H9 (cell line): ENCODE data around the gene THAP3. TPM values are rescaled to one million over a fixed set of nuclear protein-coding genes. Genes with fewer than 3 reads are reported as not detected.

ENCODE experiments used
- DNase-seq: peaks from one replicate; pipeline ENCODE4 v3.0.0-alpha.2; 2017
- H2AFZ ChIP-seq: one replicate; pipeline ENCODE4 v1.6.1; 2013; ENCODE audit warnings: mild to moderate bottlenecking, low read length, control low read depth, moderate library complexity
- H2AK5ac ChIP-seq: 2 replicates; pipeline ENCODE4 v1.6.1; 2013; ENCODE audit warnings: low read length, control low read depth, mixed read lengths; ENCODE audit not compliant: insufficient read length
- H2BK120ac ChIP-seq: one replicate; pipeline ENCODE4 v1.6.1; 2013; ENCODE audit warnings: low read depth, mild to moderate bottlenecking, low read length, control low read depth, inconsistent platforms; ENCODE audit not compliant: poor library complexity, severe bottlenecking
- H2BK12ac ChIP-seq: 2 replicates; pipeline ENCODE4 v1.6.1; 2013; ENCODE audit warnings: low read length, control low read depth, mixed read lengths, low read depth; ENCODE audit not compliant: insufficient read length
- H2BK15ac ChIP-seq: 2 replicates; pipeline ENCODE4 v1.6.1; 2013; ENCODE audit warnings: low read depth, low read length, control low read depth
- H2BK20ac ChIP-seq: one replicate; pipeline ENCODE4 v1.6.1; 2013; ENCODE audit warnings: low read depth, mild to moderate bottlenecking, low read length, control low read depth, inconsistent platforms; ENCODE audit not compliant: poor library complexity, severe bottlenecking
- H2BK5ac ChIP-seq: 2 replicates; pipeline ENCODE4 v1.6.1; 2013; ENCODE audit warnings: low read length, control low read depth, mixed read lengths; ENCODE audit not compliant: insufficient read length
- H3K14ac ChIP-seq: 2 replicates; pipeline ENCODE4 v1.6.1; 2013; ENCODE audit warnings: low read length, control low read depth; ENCODE audit not compliant: insufficient read depth
- H3K18ac ChIP-seq: 2 replicates; pipeline ENCODE4 v1.6.1; 2013; ENCODE audit warnings: low read depth, mild to moderate bottlenecking, mixed read lengths, low read length, control low read depth; ENCODE audit not compliant: insufficient read length
- H3K23ac ChIP-seq: 2 replicates; pipeline ENCODE4 v1.6.1; 2013; ENCODE audit warnings: low read length, control low read depth, mixed read lengths, low read depth; ENCODE audit not compliant: insufficient read length
- H3K23me2 ChIP-seq: 2 replicates; pipeline ENCODE4 v1.6.1; 2013; ENCODE audit warnings: low read depth, mild to moderate bottlenecking, mixed read lengths, low read length, control low read depth; ENCODE audit not compliant: insufficient read length, poor library complexity, severe bottlenecking
- H3K27ac ChIP-seq: 2 replicates; pipeline ENCODE4 v1.5.1; 2013; ENCODE audit warnings: low read length, control low read depth, mixed read lengths, low read depth; ENCODE audit not compliant: insufficient read length
- H3K27me3 ChIP-seq: 2 replicates; pipeline ENCODE4 v1.6.1; 2013; ENCODE audit warnings: low read length, control low read depth, inconsistent platforms; ENCODE audit not compliant: insufficient read depth
- H3K4ac ChIP-seq: 2 replicates; pipeline ENCODE4 v1.6.1; 2013; ENCODE audit warnings: low read depth, mild to moderate bottlenecking, control low read depth, inconsistent platforms, low read length, moderate library complexity
- H3K4me1 ChIP-seq: 2 replicates; pipeline ENCODE4 v1.6.1; 2013; ENCODE audit warnings: low read length, control low read depth, inconsistent platforms; ENCODE audit not compliant: insufficient read depth
- H3K4me2 ChIP-seq: 2 replicates; pipeline ENCODE4 v1.6.1; 2013; ENCODE audit warnings: low read length, control low read depth, mixed read lengths; ENCODE audit not compliant: insufficient read length, insufficient read depth
- H3K56ac ChIP-seq: 2 replicates; pipeline ENCODE4 v1.6.1; 2013; ENCODE audit warnings: low read depth, mild to moderate bottlenecking, mixed read lengths, low read length, control low read depth; ENCODE audit not compliant: insufficient read length
- H3K79me1 ChIP-seq: 2 replicates; pipeline ENCODE4 v1.6.1; 2013; ENCODE audit warnings: low read depth, mild to moderate bottlenecking, moderate library complexity, low read length, control low read depth, inconsistent platforms; ENCODE audit not compliant: insufficient read depth, poor library complexity, severe bottlenecking
- H3K79me2 ChIP-seq: 2 replicates; pipeline ENCODE4 v1.6.1; 2013; ENCODE audit warnings: low read length, control low read depth, inconsistent platforms; ENCODE audit not compliant: insufficient read depth
- H3K9ac ChIP-seq: 2 replicates; pipeline ENCODE4 v1.6.1; 2013; ENCODE audit warnings: low read length, control low read depth, mixed read lengths; ENCODE audit not compliant: insufficient read length; ENCODE audit errors: extremely low read depth
- H3K9me3 ChIP-seq: one replicate; pipeline ENCODE4 v1.6.1; 2013; ENCODE audit warnings: low read depth, low read length, inconsistent platforms; ENCODE audit not compliant: control insufficient read depth
- H3T11ph ChIP-seq: one replicate; pipeline ENCODE4 v1.6.1; 2013; ENCODE audit warnings: mild to moderate bottlenecking, low read length, control low read depth, inconsistent platforms
- H4K20me1 ChIP-seq: one replicate; pipeline ENCODE4 v1.6.1; 2013; ENCODE audit not compliant: control insufficient read depth, insufficient read length, insufficient read depth
- H4K5ac ChIP-seq: 2 replicates; pipeline ENCODE4 v1.6.1; 2013; ENCODE audit warnings: low read depth, mild to moderate bottlenecking, mixed read lengths, low read length, control low read depth; ENCODE audit not compliant: insufficient read length
- H4K8ac ChIP-seq: replicated peaks from 2 replicates; pipeline ENCODE4 v1.6.1; 2013; ENCODE audit warnings: low read length, control low read depth, mixed read lengths, low read depth; ENCODE audit not compliant: insufficient read length
- H4K91ac ChIP-seq: 2 replicates; pipeline ENCODE4 v1.6.1; 2013; ENCODE audit warnings: low read depth, mild to moderate bottlenecking, moderate library complexity, mixed read lengths, low read length, control low read depth; ENCODE audit not compliant: insufficient read length
- H3K27ac Mint-ChIP-seq, 3 experiments: 2 replicates in 2 of 3; 3 replicates in 1 of 3; pipeline ENCODE4 v1.8.0; 2020 to 2021; ENCODE audit warnings: mixed read lengths in 3 of 3, mild to moderate bottlenecking in 1 of 3, moderate library complexity in 1 of 3
- H3K27me3 Mint-ChIP-seq: 2 replicates; pipeline ENCODE4 v1.8.0; 2021; ENCODE audit warnings: low read depth, mild to moderate bottlenecking, moderate library complexity, mixed read lengths
- H3K36me3 Mint-ChIP-seq, 3 experiments: 2 replicates in 2 of 3; 3 replicates in 1 of 3; pipeline ENCODE4 v1.8.0; 2020 to 2021; ENCODE audit warnings: low read depth in 3 of 3, mixed read lengths in 3 of 3; ENCODE audit not compliant: insufficient read depth in 1 of 3
- H3K4me1 Mint-ChIP-seq, 2 experiments: 2 replicates each; pipeline ENCODE4 v1.8.0; 2020; ENCODE audit warnings: mixed read lengths in 2 of 2
- H3K4me3 Mint-ChIP-seq, 2 experiments: 2 replicates in 1 of 2; 3 replicates in 1 of 2; pipeline ENCODE4 v1.8.0; 2020 to 2021; ENCODE audit warnings: mild to moderate bottlenecking in 2 of 2, mixed read lengths in 2 of 2, moderate library complexity in 1 of 2
- H3K9me3 Mint-ChIP-seq, 2 experiments: 2 replicates in 1 of 2; 3 replicates in 1 of 2; pipeline ENCODE4 v1.8.0; 2020; ENCODE audit warnings: mild to moderate bottlenecking in 2 of 2, mixed read lengths in 2 of 2, moderate library complexity in 1 of 2
- CTCF ChIP-seq: fragments of 200-600 bp; sonication (generic); conservative IDR thresholded peaks from 3 replicates; pipeline ENCODE4 v1.8.0; 2021; ENCODE audit warnings: antibody characterized with exemption, mild to moderate bottlenecking
- WGBS: extraction: QIAGEN DNeasy Blood & Tissue Kit; methylation state at CpG from one replicate; pipeline ENCODE4 v1.1.7; 2013; ENCODE audit warnings: missing lambda C conversion rate, low lambda C conversion rate, mixed read lengths; ENCODE audit not compliant: insufficient read length; ENCODE audit errors: extremely low coverage; 5-methylcytosine and 5-hydroxymethylcytosine counted together
- total RNA-seq: library from RNA; stranded (reverse); gene quantifications from 2 replicates; pipeline ENCODE4 v1.2.1, GENCODE V29; 2021

The THAP3 gene
- total RNA-seq, 1 experiment from 2014 or later, result 15.3 TPM

- no peaks in the 10 kb centered on the region for H3K4me1 ChIP-seq
- H4K8ac ChIP-seq, result no peak overlapping the region
- H2BK5ac ChIP-seq, result no peak overlapping the region
- H3K9ac ChIP-seq, result no peak overlapping the region
- no peak overlapping the region for H2BK120ac ChIP-seq
- no peak overlapping the region for H3K23ac ChIP-seq
- H3K9me3 ChIP-seq, result no peaks in the 10 kb centered on the region
- no peaks in the 10 kb centered on the region for H3K23me2 ChIP-seq
- no peak overlapping the region for H2AFZ ChIP-seq
- H3K79me2 ChIP-seq, result no peaks in the 10 kb centered on the region; the same call in 1 of the 2 replicates
- H3K27ac ChIP-seq, result no peak overlapping the region
- H4K20me1 ChIP-seq, result no peaks in the 10 kb centered on the region
- Mint-ChIP-seq H3K27me3 (no peaks in the 10 kb centered on the region), H3K9me3 (no peaks in the 10 kb centered on the region), H3K27ac (no peak overlapping the region), H3K4me3 (no peak overlapping the region), H3K36me3 (peaks cover 59 to 78% (median 76%) of the 10 kb centered on the region in 3 experiments), H3K4me1 (no peaks in the 10 kb centered on the region)
- no peak overlapping the region for H2BK12ac ChIP-seq
- no peak overlapping the region for H3T11ph ChIP-seq
- no peak overlapping the region for H3K18ac ChIP-seq
- no peak overlapping the region for H3K56ac ChIP-seq
- no peak overlapping the region for H2AK5ac ChIP-seq
- H3K79me1 ChIP-seq, result peaks cover 4% of the 10 kb centered on the region
- WGBS, result no CpG with 5 or more reads among the region's 6 CpGs
- no peak overlapping the region for H2BK15ac ChIP-seq
- H3K27me3 ChIP-seq, result no peaks in the 10 kb centered on the region
- H3K14ac ChIP-seq, result no peak overlapping the region
- no peak overlapping the region for H4K91ac ChIP-seq
- TF ChIP-seq CTCF, result no peak
- H2BK20ac ChIP-seq, result no peak overlapping the region
- DNase-seq, result no peak
- H4K5ac ChIP-seq, result no peak overlapping the region
- no peak overlapping the region for H3K4ac ChIP-seq
- H3K4me2 ChIP-seq, result no peak overlapping the region
These were observed 42.5 kb downstream of the THAP3 start for GRCh38 chr1:6667139-6667538.
